Activated T-cell treated with anti-CD3 and anti-CD28 coated beads, Interleukin-2, amount 50 U/mL, for 1 hour (primary cell): ENCODE measurements around the gene HEXIM1.

ENCODE experiments used
- DNase-seq: peaks from one replicate; pipeline ENCODE4 v3.0.0-alpha.2; 2020

The HEXIM1 gene

GRCh38 chr17:45147581-45148182, 593 bp upstream of the HEXIM1 start:
- peak; percentile 79 for DNase-seq

DNA sequence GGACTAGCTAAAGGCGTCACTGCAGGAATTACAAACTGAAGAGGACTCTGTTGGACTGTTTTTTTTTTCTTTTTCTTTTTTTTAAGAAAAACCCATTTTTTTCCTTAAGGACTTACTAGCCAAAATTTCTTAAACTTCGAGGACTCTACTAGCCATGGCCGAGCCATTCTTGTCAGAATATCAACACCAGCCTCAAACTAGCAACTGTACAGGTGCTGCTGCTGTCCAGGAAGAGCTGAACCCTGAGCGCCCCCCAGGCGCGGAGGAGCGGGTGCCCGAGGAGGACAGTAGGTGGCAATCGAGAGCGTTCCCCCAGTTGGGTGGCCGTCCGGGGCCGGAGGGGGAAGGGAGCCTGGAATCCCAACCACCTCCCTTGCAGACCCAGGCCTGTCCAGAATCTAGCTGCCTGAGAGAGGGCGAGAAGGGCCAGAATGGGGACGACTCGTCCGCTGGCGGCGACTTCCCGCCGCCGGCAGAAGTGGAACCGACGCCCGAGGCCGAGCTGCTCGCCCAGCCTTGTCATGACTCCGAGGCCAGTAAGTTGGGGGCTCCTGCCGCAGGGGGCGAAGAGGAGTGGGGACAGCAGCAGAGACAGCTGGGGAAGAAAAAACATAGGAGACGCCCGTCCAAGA, 878 bp downstream of the HEXIM1 start:
- DNase-seq = peak; percentile 75

DNA sequence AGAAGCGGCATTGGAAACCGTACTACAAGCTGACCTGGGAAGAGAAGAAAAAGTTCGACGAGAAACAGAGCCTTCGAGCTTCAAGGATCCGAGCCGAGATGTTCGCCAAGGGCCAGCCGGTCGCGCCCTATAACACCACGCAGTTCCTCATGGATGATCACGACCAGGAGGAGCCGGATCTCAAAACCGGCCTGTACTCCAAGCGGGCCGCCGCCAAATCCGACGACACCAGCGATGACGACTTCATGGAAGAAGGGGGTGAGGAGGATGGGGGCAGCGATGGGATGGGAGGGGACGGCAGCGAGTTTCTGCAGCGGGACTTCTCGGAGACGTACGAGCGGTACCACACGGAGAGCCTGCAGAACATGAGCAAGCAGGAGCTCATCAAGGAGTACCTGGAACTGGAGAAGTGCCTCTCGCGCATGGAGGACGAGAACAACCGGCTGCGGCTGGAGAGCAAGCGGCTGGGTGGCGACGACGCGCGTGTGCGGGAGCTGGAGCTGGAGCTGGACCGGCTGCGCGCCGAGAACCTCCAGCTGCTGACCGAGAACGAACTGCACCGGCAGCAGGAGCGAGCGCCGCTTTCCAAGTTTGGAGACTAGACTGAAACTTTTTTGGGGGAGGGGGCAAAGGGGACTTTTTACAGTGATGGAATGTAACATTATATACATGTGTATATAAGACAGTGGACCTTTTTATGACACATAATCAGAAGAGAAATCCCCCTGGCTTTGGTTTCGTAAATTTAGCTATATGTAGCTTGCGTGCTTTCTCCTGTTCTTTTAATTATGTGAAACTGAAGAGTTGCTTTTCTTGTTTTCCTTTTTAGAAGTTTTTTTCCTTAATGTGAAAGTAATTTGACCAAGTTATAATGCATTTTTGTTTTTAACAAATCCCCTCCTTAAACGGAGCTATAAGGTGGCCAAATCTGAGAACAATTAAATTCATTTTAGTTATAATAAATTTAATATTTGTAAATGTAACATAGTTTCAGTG, 1.7 kb downstream of the HEXIM1 start:
- peak; percentile 51 for DNase-seq

GRCh38 chr17:45150911-45151809, 2.9 kb downstream of the HEXIM1 start:
- no peak for DNase-seq

GRCh38 chr17:45155029-45155428, 6.8 kb downstream of the HEXIM1 start:
- DNase-seq = no peak

- no peak for DNase-seq
Observed at GRCh38 chr17:45155483-45155882, 7.2 kb downstream of the HEXIM1 start.

- no peak for DNase-seq
Observed at GRCh38 chr17:45156242-45156641, 8.0 kb downstream of the HEXIM1 start.

GRCh38 chr17:45160447-45161287, 12.4 kb downstream of the HEXIM1 start:
- DNase-seq = peak; percentile 76

DNA sequence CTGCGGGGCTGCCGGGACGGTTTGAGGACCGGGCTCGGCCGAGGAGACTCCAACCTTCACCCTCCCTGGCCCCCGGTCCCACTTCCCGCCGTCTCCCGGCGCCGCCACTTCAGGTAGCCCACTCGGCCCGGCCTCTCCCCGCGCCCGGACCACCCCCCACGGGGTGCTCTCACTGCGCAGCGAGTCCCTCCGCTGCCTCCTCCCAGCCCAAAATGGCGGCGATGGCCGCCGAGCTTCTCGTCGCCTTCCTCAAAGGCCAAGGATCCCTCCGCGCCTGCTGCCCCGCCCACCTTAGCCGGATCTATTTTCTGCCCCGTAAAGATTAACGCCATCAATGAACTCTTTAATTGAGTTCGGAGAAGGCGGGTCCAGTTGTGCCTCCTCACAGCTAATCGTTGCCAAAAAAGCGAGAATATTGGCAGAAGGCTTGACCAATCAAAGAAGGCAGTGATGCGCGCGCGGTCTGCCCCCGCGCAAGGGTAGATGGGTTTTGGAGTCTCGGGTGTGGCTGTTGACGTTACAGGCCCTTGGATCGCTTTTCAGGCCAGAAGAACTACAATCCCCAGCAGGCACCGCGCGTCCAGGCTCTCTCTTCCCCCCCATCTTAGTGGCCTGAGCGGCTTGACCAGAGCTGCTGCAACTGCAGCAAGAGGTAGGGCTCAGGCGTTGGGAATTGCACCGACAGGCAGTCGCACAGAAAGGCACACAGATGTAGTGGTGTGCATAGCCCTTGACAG, 13.2 kb downstream of the HEXIM1 start, which contains the start of gene HEXIM2:
HEXIM2 (plus strand) TSS at position 588 of the 737 bp plus-strand sequence. CDS start 919 bp downstream, outside the sequence.
- peak; percentile 99 for DNase-seq

GRCh38 chr17:45162025-45162687, 13.9 kb downstream of the HEXIM1 start:
- DNase-seq = no peak

DNA sequence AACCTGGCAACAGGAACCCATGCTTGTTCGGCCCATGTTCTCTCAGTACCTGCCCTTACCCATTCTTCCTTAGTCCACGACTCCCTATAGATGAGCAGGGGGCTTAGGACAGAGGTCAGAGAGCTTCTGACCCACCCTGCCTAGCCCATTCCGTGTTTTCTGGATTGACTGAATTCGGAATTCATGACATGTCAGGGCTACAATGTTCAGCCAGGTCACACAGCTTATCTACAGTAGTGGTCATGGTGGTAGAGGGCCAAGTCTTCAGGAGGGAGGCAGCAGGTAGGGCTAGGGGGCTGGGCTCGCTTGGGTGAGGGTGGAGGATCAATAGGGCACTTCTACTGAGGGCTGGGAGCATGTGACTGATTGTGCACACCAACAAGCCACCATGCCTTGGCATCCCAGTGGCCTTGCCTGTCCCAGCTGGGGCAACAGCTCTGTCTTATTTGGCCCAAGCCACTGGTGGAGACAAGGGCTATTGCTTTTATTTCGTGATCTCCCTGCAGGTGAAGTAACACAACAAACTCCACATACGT, 16.5 kb downstream of the HEXIM1 start:
- DNase-seq = no peak

DNA sequence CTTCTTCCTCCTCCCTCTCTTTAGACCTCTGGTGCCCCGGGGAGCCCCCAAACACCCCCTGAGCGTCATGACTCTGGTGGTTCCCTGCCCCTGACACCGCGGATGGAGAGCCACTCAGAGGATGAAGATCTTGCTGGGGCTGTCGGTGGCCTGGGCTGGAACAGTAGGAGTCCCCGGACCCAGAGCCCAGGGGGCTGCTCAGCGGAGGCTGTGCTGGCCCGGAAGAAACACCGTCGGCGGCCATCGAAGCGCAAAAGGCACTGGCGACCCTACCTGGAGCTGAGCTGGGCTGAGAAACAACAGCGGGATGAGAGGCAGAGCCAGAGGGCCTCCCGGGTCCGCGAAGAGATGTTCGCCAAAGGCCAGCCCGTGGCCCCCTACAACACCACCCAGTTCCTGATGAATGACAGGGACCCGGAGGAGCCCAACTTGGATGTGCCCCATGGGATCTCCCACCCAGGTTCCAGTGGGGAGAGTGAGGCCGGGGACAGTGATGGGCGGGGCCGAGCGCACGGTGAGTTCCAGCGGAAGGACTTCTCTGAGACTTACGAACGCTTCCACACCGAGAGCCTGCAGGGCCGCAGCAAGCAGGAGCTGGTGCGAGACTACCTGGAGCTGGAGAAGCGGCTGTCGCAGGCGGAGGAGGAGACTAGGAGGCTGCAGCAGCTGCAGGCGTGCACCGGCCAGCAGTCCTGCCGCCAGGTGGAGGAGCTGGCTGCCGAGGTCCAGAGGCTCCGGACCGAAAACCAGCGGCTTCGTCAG, 20.9 kb downstream of the HEXIM1 start:
- no peak for DNase-seq

GRCh38 chr17:45170280-45170930, 22.1 kb downstream of the HEXIM1 start:
- DNase-seq = no peak

- no peak for DNase-seq
Observed at GRCh38 chr17:45170931-45171337, 22.7 kb downstream of the HEXIM1 start.

DNA sequence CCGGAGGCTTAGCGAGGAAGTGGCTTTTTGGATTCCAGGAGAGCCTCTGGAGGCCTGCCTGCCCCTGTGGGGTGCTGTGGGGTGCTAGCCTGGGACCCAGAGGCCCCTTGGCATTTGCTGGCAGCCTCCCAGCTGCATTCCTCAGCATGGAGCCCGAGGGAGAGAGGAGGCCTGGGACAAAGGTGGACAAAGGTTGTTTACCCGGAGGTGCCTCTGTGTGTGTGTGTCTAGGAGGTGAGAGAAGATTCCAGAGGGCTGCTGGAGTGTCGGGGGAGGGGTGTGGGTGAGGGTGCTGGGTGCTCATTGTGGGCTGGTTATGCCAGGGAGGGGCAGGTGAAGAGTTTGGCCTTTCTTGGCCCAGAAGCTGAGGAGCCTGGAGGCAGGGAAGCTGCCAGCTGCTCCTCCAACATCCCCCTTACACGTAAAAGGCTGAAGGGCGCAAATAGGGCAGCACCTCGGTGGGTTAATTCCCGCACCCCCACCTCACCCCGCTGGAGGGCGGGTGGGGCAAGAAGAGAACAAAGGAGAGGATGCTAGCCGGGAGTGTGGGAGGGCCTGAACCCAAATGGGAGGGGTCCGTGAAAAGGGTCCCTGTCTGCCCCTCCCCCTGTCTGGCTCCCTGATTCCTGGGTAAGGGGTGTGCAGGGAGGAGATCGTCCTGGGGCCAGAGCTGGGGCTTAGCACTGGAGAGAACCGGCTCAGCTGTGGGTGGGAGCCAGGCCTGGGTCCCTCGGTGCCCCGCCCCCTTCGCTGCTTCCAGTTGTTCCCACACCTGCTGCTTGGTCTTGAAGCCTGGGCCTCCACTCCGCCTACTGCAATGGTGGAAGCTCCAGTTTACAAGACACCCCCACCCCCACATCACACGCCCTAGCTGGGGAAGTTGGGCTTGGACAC, 23.3 kb downstream of the HEXIM1 start:
- no peak for DNase-seq

DNA sequence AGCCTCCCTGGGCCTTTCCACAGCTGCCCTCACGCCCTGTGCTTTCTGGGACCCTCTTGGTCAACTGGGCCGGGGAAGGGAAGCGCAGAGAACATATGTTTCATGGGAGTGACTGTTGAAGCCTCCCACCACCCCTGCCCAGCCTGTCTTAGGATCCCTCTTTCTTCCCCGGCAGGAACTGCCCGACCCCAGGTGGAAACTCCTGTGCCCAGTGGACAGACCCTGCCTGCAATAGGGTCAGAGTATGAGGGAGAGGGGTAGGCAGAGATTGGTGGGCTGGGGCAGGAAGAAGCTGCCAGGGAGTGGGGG, 23.9 kb downstream of the HEXIM1 start:
- no peak for DNase-seq

- DNase-seq = peak; percentile 46
Observed at GRCh38 chr17:45172541-45173286, 24.4 kb downstream of the HEXIM1 start.
